ENCODE data around the gene NEB. TPM values are rescaled to one million over a fixed set of nuclear protein-coding genes. Genes with fewer than 3 reads are reported as not detected.
"Not testable (repeated sequence)": the region's sequence is repeated elsewhere in the genome, so short reads cannot be mapped to it uniquely, and the experiment has no call there.

NEB gene
- total RNA-seq, 3 donors from 2014 or later (not counting 1 experiment from before 2014, with no cell fraction given): 5.0 to 5.7 (median 5.4) TPM

- H3K9me3 Mint-ChIP-seq; H3K4me1 Mint-ChIP-seq; intact Hi-C loops (cut with micrococcal nuclease); H3K27ac ChIP-seq (ENCODE audit: low read length); H3K27ac Mint-ChIP-seq; H3K4me1 ChIP-seq (ENCODE audit: control insufficient read depth, insufficient read depth, low read length); H3K27me3 ChIP-seq (ENCODE audit: control insufficient read depth, insufficient read depth, low read length); H3K9me3 ChIP-seq (ENCODE audit: control insufficient read depth, insufficient read depth, low read length); DNase-seq; H3K4me3 ChIP-seq (ENCODE audit: low read length); H3K27me3 Mint-ChIP-seq (ENCODE audit: low read depth in 2 of 2); H3K36me3 ChIP-seq (ENCODE audit: control insufficient read depth, insufficient read depth, low read length); H3K36me3 Mint-ChIP-seq; H3K4me3 Mint-ChIP-seq: not testable (repeated sequence)
- peak; percentile 58 for TF ChIP-seq CTCF (IDR thresholded peaks at IDR 0.05)
- WGBS (ENCODE audit: insufficient coverage): no CpG with 5 or more reads among the region's 5 CpGs
- peak; percentile 80 to 89 (median 85) for ATAC-seq
Observed at GRCh38 chr2:151591250-151591907, 142.9 kb downstream of the NEB start.

GRCh38 chr2:151581300-151581699 is 153.0 kb downstream of the NEB start:
- H3K36me3 Mint-ChIP-seq; H3K36me3 ChIP-seq (ENCODE audit: control insufficient read depth, insufficient read depth, low read length); H3K9me3 Mint-ChIP-seq; H3K27ac ChIP-seq (ENCODE audit: low read length); DNase-seq; H3K27me3 ChIP-seq (ENCODE audit: control insufficient read depth, insufficient read depth, low read length); H3K4me1 ChIP-seq (ENCODE audit: control insufficient read depth, insufficient read depth, low read length); H3K4me1 Mint-ChIP-seq; H3K4me3 ChIP-seq (ENCODE audit: low read length); H3K27me3 Mint-ChIP-seq (ENCODE audit: low read depth in 2 of 2); ATAC-seq; intact Hi-C loops (cut with micrococcal nuclease); H3K27ac Mint-ChIP-seq; H3K4me3 Mint-ChIP-seq; H3K9me3 ChIP-seq (ENCODE audit: control insufficient read depth, insufficient read depth, low read length): not testable (repeated sequence)
- WGBS (ENCODE audit: insufficient coverage): no CpG with 5 or more reads among the region's 5 CpGs

GRCh38 chr2:151580697-151581096 is 153.6 kb downstream of the NEB start:
- ATAC-seq: peak; percentile 70 to 87 (median 83)

GRCh38 chr2:151577116-151577515 is 157.2 kb downstream of the NEB start:
- no peaks in the 10 kb centered on the region for H3K9me3 ChIP-seq (ENCODE audit: control insufficient read depth, insufficient read depth, low read length)
- no peaks in the 10 kb centered on the region for H3K4me1 Mint-ChIP-seq
- H3K36me3 ChIP-seq (ENCODE audit: control insufficient read depth, insufficient read depth, low read length): no peaks in the 10 kb centered on the region
- 83% methylated on average over 5 of the region's 5 CpGs for WGBS (ENCODE audit: insufficient coverage)
- H3K27ac Mint-ChIP-seq: no peak overlapping the region
- no peaks in the 10 kb centered on the region for H3K4me1 ChIP-seq (ENCODE audit: control insufficient read depth, insufficient read depth, low read length)
- no peak overlapping the region for H3K4me3 ChIP-seq (ENCODE audit: low read length)
- H3K27ac ChIP-seq (ENCODE audit: low read length): no peak overlapping the region
- H3K36me3 Mint-ChIP-seq: no peaks in the 10 kb centered on the region
- no peaks in the 10 kb centered on the region for H3K9me3 Mint-ChIP-seq
- DNase-seq: no peak
- no peak for TF ChIP-seq CTCF (IDR thresholded peaks at IDR 0.05)
- intact Hi-C loops (cut with micrococcal nuclease): no loop called here
- no peak overlapping the region for H3K4me3 Mint-ChIP-seq
- H3K27me3 Mint-ChIP-seq (ENCODE audit: low read depth in 2 of 2): no peaks in the 10 kb centered on the region
- no peaks in the 10 kb centered on the region for H3K27me3 ChIP-seq (ENCODE audit: control insufficient read depth, insufficient read depth, low read length)
- no peak for ATAC-seq

More at GRCh38 chr2:151580697-151581096, 153.6 kb downstream of the NEB start:
- H3K27ac Mint-ChIP-seq; H3K27me3 ChIP-seq (ENCODE audit: control insufficient read depth, insufficient read depth, low read length); H3K4me1 ChIP-seq (ENCODE audit: control insufficient read depth, insufficient read depth, low read length); H3K36me3 Mint-ChIP-seq; H3K4me3 ChIP-seq (ENCODE audit: low read length); H3K27ac ChIP-seq (ENCODE audit: low read length); H3K9me3 Mint-ChIP-seq; DNase-seq; H3K36me3 ChIP-seq (ENCODE audit: control insufficient read depth, insufficient read depth, low read length); H3K27me3 Mint-ChIP-seq (ENCODE audit: low read depth in 2 of 2); H3K4me3 Mint-ChIP-seq; H3K4me1 Mint-ChIP-seq; H3K9me3 ChIP-seq (ENCODE audit: control insufficient read depth, insufficient read depth, low read length); intact Hi-C loops (cut with micrococcal nuclease): not testable (repeated sequence)
- no CpG with 5 or more reads among the region's 4 CpGs for WGBS (ENCODE audit: insufficient coverage)
